Measurements from ENCODE around the gene TPM1.

The TPM1 gene

GRCh38 chr15:63004211-63004610 lies 38.3 kb upstream of the TPM1 start:
- TF ChIP-seq EZH2phosphoT487 (conservative IDR thresholded peaks at IDR 0.05; ENCODE audit: low read length): no peak
- no peak for TF ChIP-seq CTCF (IDR thresholded peaks at IDR 0.05; ENCODE audit: insufficient read depth, low read length, poor library complexity, severe bottlenecking)
- no peak overlapping the region for H3K4me3 ChIP-seq (ENCODE audit: insufficient read depth, low read length, poor library complexity, severe bottlenecking)

GRCh38 chr15:63006032-63006878 lies 36.3 kb upstream of the TPM1 start:
- H3K27ac ChIP-seq (ENCODE audit: low read depth, low read length): no peak overlapping the region
- H3K9me3 ChIP-seq (ENCODE audit: insufficient read depth, low read length): no peaks in the 10 kb centered on the region
- no peaks in the 10 kb centered on the region for H3K9me2 ChIP-seq (replicated peaks; ENCODE audit: insufficient read depth, low read length)
- H4K20me1 ChIP-seq (ENCODE audit: low read depth, low read length): no peaks in the 10 kb centered on the region
- no peak for TF ChIP-seq CTCF (IDR thresholded peaks at IDR 0.05; ENCODE audit: insufficient read depth, low read length, poor library complexity, severe bottlenecking)
- no peak for TF ChIP-seq EZH2phosphoT487 (conservative IDR thresholded peaks at IDR 0.05; ENCODE audit: low read length)
- H3K79me2 ChIP-seq (ENCODE audit: insufficient read depth, low read length): no peaks in the 10 kb centered on the region
- H3F3A ChIP-seq (ENCODE audit: insufficient read depth): no peaks in the 10 kb centered on the region
- no peak overlapping the region for H3K4me2 ChIP-seq (ENCODE audit: low read depth, low read length, poor library complexity, severe bottlenecking)
- no peaks in the 10 kb centered on the region for H3K36me3 ChIP-seq (ENCODE audit: low read length)
- no peak overlapping the region for H2AFZ ChIP-seq (ENCODE audit: low read depth, low read length, severe bottlenecking)
- no peak overlapping the region for H3K9ac ChIP-seq (ENCODE audit: low read length)
- 0 out of 2 replicates have a peak, but pooled peaks cover 3% of the 10 kb centered on the region for H3K27me3 ChIP-seq (ENCODE audit: low read length)
- H3K4me3 ChIP-seq (ENCODE audit: insufficient read depth, low read length, poor library complexity, severe bottlenecking): no peak overlapping the region

More at GRCh38 chr15:63004211-63004610, 38.3 kb upstream of the TPM1 start:
- Histone ChIP-seq H2AFZ (ENCODE audit: low read depth, low read length, severe bottlenecking) (no peak overlapping the region), H3K9ac (ENCODE audit: low read length) (no peak overlapping the region), H3K27me3 (ENCODE audit: low read length) (no peaks in the 10 kb centered on the region), H3K27ac (ENCODE audit: low read depth, low read length) (no peak overlapping the region), H3K36me3 (ENCODE audit: low read length) (no peaks in the 10 kb centered on the region), H3K79me2 (ENCODE audit: insufficient read depth, low read length) (no peaks in the 10 kb centered on the region), H3K9me2 (replicated peaks; ENCODE audit: insufficient read depth, low read length) (no peaks in the 10 kb centered on the region), H4K20me1 (ENCODE audit: low read depth, low read length) (no peaks in the 10 kb centered on the region), H3K9me3 (ENCODE audit: insufficient read depth, low read length) (no peaks in the 10 kb centered on the region), H3F3A (ENCODE audit: insufficient read depth) (no peaks in the 10 kb centered on the region), H3K4me2 (ENCODE audit: low read depth, low read length, poor library complexity, severe bottlenecking) (no peak overlapping the region)

- Histone ChIP-seq H3F3A (ENCODE audit: insufficient read depth) (no peaks in the 10 kb centered on the region), H3K36me3 (ENCODE audit: low read length) (no peaks in the 10 kb centered on the region), H3K4me3 (ENCODE audit: insufficient read depth, low read length, poor library complexity, severe bottlenecking) (no peak overlapping the region), H3K27ac (ENCODE audit: low read depth, low read length) (no peak overlapping the region), H4K20me1 (ENCODE audit: low read depth, low read length) (no peaks in the 10 kb centered on the region), H3K27me3 (ENCODE audit: low read length) (0 out of 2 replicates have a peak, but pooled peaks cover 3% of the 10 kb centered on the region), H3K4me2 (ENCODE audit: low read depth, low read length, poor library complexity, severe bottlenecking) (no peak overlapping the region), H3K9me2 (replicated peaks; ENCODE audit: insufficient read depth, low read length) (no peaks in the 10 kb centered on the region), H3K9ac (ENCODE audit: low read length) (no peak overlapping the region), H3K9me3 (ENCODE audit: insufficient read depth, low read length) (no peaks in the 10 kb centered on the region), H2AFZ (ENCODE audit: low read depth, low read length, severe bottlenecking) (no peak overlapping the region), H3K79me2 (ENCODE audit: insufficient read depth, low read length) (no peaks in the 10 kb centered on the region)
- TF ChIP-seq EZH2phosphoT487 (conservative IDR thresholded peaks at IDR 0.05; ENCODE audit: low read length) (no peak), CTCF (IDR thresholded peaks at IDR 0.05; ENCODE audit: insufficient read depth, low read length, poor library complexity, severe bottlenecking) (no peak)
Measured at GRCh38 chr15:63008333-63009049, 34.1 kb upstream of the TPM1 start.

All from SU-DHL-6 (cell line).